Measurements from ENCODE around the gene BIRC3.
"Not testable (repeated sequence)": the region's sequence is repeated elsewhere in the genome, so short reads cannot be mapped to it uniquely, and the experiment has no call there.

The BIRC3 gene

DNA sequence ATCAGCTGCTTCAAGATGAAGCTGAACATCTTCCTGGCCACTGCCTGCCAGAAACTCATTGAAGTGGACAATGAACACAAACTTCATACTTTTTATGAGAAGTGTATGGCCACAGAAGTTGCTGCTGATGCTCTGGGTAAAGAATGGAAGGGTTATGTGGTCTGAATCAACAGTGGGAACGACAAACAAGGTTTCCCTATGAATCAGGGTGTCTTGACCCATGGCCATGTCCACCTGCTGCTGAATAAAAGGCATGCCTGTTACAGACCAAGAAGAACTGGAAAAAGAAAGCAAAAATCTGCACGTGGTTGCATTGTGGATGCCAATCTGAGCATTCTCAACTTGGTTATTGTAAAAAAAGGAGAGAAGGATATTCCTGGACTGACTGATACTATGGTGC lies 22.2 kb upstream of the BIRC3 start:
- DNase-seq (ENCODE audit: low read depth), result no peak

- DNase-seq (ENCODE audit: low read depth), result not testable (repeated sequence)
Observed at GRCh38 chr11:102296757-102297156, 20.5 kb upstream of the BIRC3 start.

- not testable (repeated sequence) for DNase-seq (ENCODE audit: low read depth)
Observed at GRCh38 chr11:102300837-102301236, 16.4 kb upstream of the BIRC3 start.

GRCh38 chr11:102302241-102302640 lies 15.0 kb upstream of the BIRC3 start:
- no peak for DNase-seq (ENCODE audit: low read depth)

DNA sequence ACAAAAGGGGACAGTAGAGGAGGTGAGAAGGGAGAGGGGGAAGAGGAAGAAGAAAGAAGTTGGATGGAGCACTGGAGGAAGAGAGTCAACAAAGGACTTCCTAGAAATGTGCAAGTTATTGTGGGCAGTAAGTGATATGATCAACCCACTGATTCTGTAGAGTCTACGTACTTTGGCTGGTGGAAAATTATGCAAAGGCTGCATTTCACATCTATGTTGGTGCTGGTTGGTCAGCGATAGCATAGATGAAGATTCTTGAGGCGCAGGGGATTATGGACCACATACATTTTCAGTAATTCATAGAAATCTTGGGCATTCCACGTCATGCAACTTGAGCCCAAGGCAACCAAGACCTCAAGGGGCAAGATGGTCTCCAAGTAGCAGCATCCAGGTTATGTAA lies 12.6 kb upstream of the BIRC3 start:
- DNase-seq (ENCODE audit: low read depth), result no peak

- DNase-seq (ENCODE audit: low read depth), result no peak
Observed at GRCh38 chr11:102305352-102306047, 11.8 kb upstream of the BIRC3 start.

DNA sequence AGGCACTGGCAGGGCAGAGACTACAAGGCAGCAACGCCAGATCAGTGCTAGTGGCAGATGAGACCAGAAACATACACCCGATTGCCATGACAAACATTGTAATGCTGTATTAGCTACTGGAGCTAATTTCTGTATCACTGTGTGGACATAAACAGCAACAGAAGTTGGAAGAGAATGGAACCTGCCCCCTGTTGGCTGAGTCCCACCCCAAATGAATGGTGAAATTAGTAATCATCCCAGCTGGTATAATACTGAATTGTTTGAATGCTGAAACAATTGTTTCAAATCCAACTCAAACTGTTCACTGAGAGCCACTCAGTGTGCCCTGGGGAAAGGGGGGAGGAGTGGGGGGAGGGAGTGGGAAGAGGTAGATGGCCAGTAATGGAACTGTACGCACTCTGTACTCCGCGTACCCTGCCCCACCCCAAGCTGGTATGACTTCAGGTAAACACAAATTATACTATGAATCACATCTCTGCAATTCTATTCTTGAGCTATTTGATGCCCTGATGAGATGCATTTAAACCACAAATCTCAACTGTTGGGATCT lies 11.2 kb upstream of the BIRC3 start:
- DNase-seq (ENCODE audit: low read depth), result no peak

GRCh38 chr11:102306817-102307726 lies 10.2 kb upstream of the BIRC3 start:
- DNase-seq (ENCODE audit: low read depth), result no peak

- DNase-seq (ENCODE audit: low read depth), result no peak
Observed at GRCh38 chr11:102307727-102308038, 9.6 kb upstream of the BIRC3 start.

DNA sequence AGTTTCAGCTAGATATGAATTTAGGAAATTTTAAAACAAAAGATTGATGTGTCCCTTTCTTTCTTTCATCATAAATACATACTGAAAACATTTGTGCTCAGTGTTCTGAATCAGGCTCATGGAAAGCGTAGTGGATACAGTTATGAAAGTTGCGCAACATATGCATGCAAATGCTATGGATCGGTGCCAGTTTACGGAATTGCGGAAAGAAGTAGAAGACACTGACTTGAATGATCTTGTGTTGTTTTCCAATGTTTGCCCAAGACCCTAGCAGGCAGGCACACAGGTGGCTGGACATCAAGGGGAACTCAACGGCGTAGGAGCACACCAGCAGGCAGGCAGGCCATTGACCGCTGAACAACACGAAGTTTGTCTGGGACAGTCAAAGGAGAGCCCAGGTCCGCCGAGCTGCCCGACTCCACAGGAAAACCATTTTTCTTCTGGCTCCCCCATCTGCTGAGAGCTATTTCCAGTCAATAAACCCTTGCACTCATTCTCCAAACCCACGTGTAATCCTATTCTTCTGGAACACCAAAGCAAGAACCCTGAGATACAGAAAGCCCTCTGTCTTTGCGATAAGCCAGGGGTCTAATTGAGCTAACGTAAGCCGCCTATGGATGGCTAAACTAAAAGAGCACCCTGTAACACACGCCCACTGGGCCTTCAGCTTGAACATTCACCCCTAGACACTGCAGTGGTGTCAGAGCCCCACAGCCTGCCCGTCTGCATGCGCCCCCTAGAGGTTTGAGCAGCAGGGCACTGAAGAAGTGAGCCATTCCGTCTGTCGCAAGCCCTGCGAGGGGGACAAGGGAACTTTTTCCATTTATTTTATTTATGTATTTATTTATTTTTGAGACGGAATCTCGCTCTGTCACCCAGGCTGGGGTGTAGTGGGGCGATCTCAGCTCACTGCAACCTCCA lies 7.4 kb upstream of the BIRC3 start:
- DNase-seq (ENCODE audit: low read depth), result no peak

DNA sequence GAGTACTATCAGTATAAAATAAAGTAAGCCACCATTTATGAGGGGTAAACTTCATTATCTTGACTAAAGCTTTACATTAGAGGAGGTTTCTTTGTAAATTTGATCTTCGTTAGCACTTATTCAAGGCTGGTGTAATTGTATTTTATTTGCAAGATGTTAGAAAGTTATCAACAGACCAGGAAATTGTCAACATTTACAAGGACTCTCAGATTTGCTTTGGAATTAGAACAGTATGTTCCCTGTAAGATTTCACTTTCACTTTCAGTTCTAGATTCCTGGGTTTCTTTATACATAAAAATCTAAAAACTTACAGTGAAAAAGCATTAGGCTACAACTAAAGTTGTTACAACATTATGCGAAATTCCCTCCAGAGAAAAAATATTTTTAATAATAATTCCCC lies 4.6 kb upstream of the BIRC3 start:
- DNase-seq (ENCODE audit: low read depth), result no peak

- DNase-seq (ENCODE audit: low read depth), result no peak
Observed at GRCh38 chr11:102313238-102313940, 3.9 kb upstream of the BIRC3 start.

DNA sequence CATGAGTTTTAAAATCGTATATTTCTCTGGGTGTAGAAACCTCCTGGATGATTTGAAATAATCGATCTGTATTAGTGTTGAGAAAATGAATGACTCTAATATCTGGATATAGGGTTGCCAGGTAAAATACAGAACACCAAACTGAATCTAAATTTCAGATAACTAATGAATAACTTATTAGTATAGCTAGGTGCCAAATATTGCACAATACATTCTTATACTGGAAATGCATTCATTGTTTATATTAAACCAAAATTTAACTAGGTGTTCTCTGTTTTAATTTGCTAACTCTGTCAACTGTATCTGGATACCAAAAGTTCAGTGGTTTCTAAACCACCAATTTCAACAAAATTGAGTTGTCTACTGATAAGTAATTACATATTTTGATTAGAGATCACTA lies 2.5 kb upstream of the BIRC3 start:
- DNase-seq (ENCODE audit: low read depth), result no peak

GRCh38 chr11:102316346-102316904 lies 859 bp upstream of the BIRC3 start:
- no peak for DNase-seq (ENCODE audit: low read depth)

DNA sequence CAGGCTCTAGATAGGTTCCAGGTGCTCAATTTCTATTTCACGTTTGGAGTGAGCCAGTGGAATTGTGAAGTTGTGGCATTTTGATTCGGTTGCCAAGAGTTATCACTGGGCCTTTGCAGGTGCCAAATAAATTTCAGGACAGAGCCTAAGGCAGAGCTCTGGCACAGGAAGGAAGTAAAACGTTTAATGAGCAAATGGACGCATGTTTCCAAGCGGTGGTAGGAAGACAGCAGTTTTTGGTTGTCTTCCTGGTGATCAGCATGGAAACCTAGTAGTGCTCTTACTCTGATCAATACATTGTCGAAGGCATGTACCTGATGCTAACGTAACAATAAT lies 452 bp downstream of the BIRC3 start:
- DNase-seq (ENCODE audit: low read depth), result no peak

DNA sequence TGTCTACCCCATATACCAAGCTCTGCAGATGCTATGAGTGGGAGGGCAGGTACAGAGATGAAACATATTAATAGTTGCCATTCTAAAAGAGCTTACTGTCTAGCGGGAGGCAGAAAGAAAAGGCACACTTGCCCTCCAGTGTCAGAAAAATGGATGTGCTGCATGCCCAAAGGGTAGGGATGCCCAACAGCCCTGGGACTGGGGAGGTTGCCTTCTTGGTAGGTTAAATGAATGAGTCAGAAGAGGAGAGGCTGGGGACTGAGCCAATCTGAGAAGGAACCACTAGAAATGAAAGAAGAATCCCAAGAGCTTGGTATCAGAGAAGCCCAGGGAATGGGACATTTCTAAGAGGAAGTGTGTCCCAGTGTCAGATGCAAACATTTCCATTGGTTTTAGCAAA lies 1.2 kb downstream of the BIRC3 start:
- DNase-seq (ENCODE audit: low read depth), result no peak

DNA sequence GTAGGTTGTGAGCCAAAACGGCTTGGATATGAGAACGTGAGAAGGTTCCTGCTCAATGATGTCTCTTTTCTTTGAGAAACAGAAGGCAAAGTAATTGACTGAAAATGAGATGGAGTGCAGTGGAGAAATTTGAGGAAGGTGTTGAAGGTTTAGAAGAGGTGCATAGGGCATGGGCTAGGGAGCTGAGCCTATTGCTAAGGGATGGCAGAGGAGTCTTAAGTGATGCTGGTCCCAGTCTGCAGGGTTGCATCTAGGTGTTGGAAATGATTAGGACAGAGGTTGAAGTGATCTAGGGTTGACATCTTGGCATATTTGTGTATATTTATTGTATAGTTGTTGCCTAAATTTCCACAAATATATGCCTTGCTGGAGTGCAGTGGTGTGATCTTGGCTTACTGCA lies 2.3 kb downstream of the BIRC3 start:
- no peak for DNase-seq (ENCODE audit: low read depth)

- DNase-seq (ENCODE audit: low read depth), result no peak
Observed at GRCh38 chr11:102320188-102320587, 2.9 kb downstream of the BIRC3 start.

DNA sequence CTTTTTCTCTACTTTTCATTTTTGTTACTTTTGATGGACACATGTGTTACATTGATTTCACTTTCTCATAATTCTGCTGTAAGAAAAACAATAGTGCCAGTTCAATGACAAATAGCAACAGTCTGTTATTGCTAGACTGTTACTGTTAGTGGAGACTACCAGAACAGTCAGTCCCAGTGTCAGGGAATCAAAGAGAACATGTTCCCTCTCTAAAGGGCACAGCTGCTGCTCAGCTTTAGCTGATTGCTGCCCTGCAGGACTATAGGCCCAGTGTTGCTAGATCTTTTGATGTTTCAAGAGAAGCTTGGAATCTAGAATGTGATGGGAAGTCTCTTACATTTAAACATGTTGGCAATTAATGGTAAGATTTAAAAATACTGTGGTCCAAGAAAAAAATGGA lies 3.4 kb downstream of the BIRC3 start:
- no peak for DNase-seq (ENCODE audit: low read depth)

DNA sequence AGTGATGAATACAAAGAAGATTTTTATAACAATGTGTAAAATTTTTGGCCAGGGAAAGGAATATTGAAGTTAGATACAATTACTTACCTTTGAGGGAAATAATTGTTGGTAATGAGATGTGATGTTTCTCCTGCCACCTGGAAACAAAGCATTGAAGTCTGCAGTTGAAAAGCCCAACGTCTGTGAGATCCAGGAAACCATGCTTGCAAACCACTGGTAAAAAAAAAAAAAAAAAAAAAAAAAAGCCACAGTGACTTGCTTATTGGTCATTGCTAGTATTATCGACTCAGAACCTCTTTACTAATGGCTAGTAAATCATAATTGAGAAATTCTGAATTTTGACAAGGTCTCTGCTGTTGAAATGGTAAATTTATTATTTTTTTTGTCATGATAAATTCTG lies 5.3 kb downstream of the BIRC3 start:
- DNase-seq (ENCODE audit: low read depth), result no peak

GRCh38 chr11:102323542-102324251 lies 6.4 kb downstream of the BIRC3 start:
- no peak for DNase-seq (ENCODE audit: low read depth)

Data from GM04503 (cell line).